ENCODE data around the gene TMX4.
"Not testable (repeated sequence)": the region's sequence is repeated elsewhere in the genome, so short reads cannot be mapped to it uniquely, and the experiment has no call there.

TMX4 gene, protein sequence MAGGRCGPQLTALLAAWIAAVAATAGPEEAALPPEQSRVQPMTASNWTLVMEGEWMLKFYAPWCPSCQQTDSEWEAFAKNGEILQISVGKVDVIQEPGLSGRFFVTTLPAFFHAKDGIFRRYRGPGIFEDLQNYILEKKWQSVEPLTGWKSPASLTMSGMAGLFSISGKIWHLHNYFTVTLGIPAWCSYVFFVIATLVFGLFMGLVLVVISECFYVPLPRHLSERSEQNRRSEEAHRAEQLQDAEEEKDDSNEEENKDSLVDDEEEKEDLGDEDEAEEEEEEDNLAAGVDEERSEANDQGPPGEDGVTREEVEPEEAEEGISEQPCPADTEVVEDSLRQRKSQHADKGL

DNA sequence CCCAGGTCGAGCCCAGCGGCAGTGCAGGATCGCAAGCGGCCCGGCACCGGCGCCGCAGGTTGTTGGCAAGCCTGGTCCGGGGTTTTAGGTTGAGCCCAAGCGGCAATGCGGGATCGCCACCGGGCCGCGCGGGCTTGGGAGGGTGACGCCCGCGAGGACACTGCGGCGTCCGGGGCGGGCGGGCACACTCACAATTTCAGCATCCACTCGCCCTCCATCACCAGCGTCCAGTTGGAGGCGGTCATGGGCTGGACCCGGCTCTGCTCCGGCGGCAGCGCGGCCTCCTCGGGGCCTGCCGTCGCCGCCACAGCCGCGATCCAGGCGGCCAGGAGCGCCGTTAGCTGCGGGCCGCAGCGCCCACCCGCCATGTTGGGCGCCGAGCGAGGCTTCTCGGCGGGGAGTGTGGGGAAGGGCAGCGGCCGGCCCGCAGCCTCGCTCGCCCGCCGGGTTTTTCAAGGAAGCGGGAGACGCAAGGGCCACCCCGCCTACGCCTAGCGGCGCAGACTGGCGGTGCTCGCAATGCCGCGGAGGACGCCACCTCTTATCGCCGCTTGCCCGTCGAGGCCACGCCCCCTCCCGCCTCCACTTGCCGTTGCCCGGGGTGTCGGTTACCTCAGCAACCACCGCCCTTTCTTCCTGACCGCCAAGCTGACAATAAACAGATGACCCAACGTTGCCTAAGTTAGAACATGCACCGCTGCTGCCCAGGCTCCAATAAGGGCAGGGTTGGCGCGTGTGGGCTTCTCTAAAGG, at the start of gene TMX4:
Gene TMX4 (minus strand): TSS at position 516 of the 752 bp plus-strand sequence. CDS start 148 bp downstream, at position 368.
- peak; percentile 95 for DNase-seq (ENCODE audit: low spot score)

DNA sequence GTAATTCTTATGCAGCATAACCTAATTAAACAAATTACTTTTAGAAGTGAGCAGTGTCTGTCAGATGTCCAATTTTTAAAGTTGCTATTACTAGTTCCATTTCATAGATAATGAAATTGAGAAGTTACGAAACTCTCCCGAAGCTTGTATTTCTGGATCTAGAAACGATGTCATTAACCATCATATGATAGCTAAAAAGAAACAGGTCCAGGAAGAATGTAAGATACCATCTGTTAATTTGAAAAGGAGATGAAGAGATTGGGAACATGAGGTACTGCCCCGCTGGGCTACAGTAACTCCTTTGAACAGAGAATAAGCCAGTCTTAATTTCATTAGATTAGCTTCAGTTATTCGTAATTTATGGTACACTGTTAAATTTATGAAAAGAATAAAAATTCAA, 47.5 kb upstream of the TMX4 start:
- DNase-seq (ENCODE audit: low spot score), result no peak

DNA sequence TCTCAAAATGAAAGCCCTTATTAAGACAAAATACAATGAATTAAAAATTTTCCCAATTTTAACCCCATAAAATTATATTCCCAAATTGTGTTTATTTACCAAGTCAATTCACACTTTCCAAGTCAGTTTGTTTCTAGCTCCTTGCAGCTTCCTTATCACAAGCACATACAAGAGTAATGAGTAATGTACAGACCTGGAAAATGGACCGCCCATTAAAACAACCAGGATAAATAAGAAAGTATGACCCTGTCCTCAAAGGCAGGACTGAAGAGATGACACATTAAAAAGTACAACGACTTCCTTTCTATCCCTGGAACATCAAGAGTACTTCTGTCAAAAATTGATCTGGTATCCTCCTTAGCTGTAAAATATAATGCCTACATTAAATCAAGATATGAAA, 47.1 kb upstream of the TMX4 start:
- DNase-seq (ENCODE audit: low spot score), result no peak

DNA sequence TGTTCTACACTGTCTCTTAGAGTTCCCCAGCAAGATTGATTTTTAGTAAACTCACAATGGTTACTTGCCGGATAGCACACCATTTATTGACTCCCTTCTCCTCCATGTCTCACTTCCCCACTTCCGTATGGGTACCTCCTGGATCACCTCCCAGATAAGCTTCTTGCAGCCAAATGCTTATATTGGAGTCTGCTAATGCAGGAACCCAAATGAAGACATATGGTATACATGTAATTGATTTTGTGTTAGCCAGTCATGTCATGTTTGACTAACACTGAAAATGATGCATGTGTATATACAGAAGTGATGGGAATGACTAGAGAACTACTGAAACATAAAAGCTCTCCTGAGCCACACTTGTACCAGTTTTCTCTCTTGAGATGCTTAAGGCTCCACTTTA, 46.1 kb upstream of the TMX4 start:
- no peak for DNase-seq (ENCODE audit: low spot score)

DNA sequence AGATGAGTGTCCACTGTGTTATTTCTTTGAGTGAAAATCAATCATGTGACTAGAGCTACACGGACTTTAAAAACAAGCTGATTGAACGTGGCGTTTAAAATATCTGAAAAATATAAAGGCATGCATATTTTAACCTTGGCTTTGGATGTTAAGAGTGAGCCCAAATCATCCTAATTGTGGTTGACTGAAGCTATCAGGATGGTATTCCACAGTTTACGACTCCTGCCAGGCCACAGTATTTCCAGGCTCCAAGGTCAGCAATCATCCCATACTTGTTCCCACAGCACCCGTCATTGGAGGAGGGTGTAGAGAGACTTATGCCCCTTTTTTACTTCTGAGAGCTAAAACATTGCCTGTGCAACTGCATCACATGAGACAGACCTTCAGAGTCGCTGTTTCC, 43.2 kb upstream of the TMX4 start:
- no peak for DNase-seq (ENCODE audit: low spot score)

DNA sequence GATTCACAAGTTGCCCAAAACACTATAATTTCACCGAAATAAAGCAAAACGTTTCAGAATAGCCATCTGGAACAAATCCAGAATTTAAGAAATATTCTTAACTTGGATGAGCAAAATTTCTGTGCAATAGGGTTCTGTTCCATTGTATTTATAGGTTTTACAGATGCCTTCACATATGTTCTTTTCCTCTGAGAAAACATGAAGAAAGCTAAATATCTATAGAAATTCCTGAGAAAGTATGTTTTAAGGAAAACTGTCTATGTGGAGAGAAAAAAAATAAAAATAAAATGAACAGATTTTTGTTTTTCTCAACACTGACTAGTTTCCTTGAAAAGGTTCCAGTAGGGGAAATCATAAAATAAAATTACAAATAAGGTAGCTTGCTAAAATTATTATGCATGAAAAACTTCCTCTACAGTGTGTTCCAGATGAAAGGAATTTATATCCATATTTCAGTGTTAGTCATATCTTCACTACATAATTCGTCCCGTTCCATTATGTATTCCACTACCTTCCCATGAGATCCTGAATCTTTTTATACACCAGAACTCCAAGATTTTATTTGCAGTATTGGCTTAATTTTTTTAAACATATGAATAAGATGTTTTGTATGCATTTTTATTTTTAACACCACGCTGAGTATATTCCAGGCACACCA, 42.4 kb upstream of the TMX4 start:
- DNase-seq (ENCODE audit: low spot score), result no peak

DNA sequence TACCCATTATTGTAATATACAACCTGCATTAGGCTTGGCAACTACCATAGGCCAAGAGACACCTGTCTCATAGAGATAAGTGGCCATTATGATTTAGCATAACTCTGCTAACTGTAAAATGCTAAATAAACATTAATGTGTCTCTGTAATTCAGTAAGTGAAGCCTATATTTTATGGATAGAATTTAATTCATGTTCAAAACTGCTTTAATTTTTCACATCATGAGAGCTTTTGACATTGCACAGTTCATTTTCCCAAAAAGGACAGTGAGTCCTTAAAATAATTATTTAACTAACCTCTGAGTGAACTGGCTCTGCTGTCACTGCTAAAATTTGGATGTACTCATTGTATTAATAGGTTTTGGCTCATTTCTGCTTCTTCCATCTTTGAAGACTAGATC, 41.4 kb upstream of the TMX4 start:
- no peak for DNase-seq (ENCODE audit: low spot score)

DNA sequence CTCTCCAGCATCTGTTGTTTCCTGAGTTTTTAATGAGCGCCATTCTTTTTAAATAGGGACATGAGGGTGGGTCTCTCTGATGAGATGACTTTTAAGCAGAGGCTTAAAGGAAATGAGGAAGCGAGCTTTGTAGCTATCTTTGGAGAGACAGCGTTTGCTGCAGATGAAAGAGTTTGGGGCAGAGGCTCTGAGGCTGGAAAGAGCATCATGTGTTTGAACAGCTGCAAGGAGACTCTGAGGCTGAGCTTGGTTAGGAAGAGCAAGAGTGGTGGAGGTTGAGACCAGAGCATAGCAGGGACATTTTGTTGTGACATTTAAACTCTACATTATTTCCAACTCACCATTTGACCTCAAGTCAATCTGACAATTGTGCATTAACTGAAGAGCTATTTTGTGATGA, 38.3 kb upstream of the TMX4 start:
- DNase-seq (ENCODE audit: low spot score), result no peak

DNA sequence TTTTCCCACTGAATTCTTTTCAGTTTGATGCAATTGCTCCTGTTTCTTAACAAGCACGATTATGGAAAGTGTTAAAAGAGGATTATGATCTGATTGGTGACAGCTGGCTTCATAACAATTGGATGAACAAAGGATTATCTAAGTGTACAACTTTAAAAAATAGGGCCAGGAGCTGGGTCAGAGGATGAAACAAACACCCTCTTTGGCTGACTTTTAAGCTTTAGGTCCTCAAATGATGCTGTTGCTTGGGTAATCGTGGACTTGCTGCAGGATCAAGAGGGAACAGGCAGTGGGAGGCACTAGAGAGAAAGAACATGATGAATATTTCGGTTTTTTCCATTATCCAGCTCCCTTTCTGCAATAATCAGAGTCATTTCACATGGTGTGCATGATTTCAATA, 35.5 kb upstream of the TMX4 start:
- no peak for DNase-seq (ENCODE audit: low spot score)

DNA sequence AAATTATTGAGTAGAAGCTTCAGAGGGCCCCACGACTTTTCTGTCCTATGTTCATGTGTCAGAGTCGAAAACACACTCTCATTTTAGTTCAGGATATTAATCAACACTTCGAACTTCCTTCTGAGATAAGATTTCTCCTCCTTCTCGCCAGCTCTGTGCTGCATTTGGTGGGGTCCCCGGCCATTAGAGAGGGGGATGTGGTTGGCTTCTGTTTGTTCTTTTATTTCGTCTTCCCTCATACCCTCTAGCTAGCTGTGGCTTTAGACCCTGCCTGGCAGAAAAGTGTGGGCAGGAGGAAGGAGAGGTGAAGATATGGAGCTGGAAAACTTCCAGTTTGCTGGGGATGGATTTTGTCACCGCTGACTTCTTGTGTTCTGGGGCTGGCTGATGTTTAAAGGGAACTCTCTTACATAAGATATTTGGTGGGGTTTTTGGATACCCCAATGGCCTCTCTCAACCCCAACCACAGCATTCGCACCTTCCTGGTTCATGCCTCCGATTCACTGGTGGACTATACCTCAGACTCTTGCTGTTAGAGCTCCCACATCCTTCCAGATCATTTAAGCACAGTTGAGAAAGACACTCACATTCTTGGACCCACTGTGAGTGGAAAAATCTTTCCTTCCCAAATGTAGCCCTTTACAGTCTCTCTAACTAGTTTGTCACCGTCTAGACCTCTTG, 30.7 kb upstream of the TMX4 start:
- no peak for DNase-seq (ENCODE audit: low spot score)

DNA sequence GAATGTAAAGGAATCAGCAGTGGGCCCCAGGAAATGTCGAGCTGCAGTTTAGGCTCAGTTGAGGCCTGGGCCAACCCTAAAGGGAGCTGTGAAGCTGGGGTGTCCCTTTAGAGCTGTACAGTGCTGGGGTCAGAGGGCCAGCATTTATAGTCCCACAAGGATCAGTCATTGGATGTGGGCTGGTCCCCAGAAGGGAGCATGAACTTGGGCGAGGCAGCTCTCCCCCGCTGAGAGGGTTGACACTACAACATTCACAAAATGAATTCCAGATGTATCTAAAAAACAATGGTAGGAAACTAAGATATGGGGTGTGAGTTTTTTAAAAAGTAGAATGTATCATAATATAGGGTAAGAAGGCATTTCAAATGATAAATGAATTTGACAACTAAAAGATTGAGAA, 29.7 kb upstream of the TMX4 start:
- no peak for DNase-seq (ENCODE audit: low spot score)

DNA sequence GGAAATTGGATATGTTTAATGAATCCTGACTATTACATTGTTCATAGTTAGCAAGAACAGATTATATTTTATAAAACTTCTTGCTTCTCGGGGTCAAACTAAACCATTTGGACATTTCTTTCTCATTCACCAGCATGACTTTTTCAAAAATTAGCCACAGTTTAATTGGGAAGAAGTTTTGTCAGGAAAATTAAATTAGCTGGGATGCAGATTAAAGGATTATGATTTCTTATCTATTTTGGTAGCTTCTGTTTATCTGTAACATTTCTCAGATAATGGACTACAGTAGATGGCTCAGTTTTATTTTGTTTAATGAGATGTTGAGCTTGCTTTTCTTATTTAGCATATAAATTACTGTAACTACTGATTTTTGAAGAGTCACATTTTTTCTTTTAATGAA, 26.4 kb upstream of the TMX4 start:
- DNase-seq (ENCODE audit: low spot score), result no peak

DNA sequence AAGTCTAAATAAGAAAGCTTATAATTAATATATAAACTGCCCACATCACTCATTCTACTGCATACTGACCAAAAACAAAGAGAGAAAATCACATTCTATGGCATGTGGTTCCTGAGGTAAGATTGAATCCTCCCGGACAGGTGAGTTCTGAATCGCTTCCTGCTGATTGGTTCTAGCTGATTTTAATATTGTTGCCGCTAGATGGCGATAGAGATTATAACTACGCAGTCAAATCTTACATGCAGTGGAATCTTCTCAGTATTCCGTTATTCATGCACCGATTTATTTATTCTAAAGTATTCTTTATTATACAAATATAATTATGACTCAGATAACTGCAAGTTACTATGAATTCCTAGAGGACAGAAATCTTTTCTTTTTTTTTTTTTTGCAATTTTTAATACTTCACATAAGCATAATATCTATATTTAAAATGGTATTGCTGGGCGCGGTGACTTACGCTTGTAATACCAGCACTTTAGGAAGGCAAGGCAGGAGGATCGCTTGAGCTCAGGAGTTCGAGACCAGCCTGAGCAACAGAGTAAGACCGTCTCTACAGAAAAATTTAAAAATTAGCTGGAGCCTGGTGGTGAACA, 24.2 kb upstream of the TMX4 start:
- DNase-seq (ENCODE audit: low spot score), result peak; percentile 30

DNA sequence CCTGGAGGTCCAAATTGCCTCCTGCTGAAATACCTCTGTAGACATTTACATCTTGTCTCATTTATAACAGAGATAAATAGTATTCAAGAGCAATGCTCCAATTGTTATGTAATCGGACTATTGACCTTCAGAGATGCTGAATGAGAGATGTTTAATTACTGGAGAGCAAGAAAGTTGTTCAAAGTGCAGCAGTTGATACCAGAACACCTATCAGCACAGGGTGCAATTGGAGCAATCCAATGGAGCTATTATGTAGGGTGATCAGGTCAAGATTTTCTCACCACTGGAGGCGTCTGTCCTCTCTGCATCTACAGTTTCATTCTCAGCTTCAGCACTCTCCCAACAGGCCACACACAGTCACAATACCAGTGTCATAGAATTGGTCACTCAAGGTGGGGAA, 19.5 kb upstream of the TMX4 start:
- DNase-seq (ENCODE audit: low spot score), result no peak

DNA sequence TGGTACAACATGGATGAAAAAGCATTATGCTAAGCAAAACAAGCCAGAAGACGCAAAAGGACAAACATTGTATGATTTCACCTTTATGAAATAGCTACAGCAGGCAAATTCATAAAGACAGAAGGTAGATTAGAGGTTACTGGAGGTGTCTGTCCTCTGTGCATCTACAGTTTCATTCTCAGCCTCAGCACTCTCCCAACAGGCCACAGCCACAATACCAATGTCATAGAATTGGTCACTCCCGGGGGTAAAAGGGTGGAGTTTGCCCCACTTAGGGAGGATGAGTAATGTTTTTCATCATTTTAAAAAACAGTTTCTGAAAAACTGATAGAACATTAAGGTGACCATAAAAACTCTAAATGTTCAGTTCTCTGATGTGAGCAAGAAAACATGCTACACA, 17.2 kb upstream of the TMX4 start:
- no peak for DNase-seq (ENCODE audit: low spot score)

DNA sequence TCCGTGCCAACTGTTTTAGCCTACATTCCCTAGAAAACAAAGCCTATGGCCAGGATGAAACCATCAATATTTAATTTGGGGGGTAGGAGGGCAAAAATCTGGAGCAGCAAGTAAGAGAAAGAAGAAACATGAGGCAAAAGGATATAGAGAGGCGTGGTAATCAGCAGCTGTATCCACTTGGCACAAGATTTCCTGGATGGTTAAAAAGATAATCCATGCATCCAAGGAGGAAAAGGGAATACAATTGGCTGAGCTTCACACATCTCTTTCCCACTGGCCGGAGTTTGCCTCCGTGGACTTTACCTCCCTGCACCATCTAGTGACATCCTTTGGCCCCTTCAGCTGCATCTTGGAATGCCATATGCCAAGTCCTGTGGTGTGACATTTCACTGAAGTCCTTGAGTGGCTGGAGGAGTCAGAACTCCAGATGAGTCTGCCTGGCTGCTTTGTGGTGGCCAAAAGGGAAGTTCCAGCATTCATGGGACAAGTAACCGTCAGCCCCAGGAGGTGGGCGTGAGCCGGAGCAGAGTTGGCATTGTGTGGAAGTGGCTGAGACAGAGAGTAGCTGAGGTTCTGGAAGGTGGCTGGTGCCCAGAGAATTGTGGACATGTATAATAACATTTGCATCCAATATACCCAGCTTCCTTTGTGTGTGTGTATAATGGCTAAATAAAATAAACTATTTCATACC, 13.7 kb upstream of the TMX4 start:
- no peak for DNase-seq (ENCODE audit: low spot score)

DNA sequence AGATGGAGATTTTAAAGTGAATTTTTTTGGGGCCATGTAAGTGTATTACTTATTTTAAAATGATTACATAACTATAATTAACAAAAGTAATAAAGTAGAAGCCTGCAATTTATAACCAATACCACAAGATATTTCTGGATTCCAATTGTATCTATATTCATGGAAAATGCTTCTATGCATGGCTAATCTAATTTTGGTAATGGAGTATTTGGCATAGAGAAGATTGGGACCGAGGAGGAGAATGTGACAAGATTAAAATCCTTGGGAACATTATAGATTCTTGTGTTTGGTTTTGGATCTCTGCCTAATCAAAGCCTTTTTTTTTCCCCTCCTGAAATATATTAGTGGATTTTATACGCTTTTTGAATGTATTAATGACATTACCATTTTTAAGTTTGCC, 12.9 kb upstream of the TMX4 start:
- DNase-seq (ENCODE audit: low spot score), result no peak

DNA sequence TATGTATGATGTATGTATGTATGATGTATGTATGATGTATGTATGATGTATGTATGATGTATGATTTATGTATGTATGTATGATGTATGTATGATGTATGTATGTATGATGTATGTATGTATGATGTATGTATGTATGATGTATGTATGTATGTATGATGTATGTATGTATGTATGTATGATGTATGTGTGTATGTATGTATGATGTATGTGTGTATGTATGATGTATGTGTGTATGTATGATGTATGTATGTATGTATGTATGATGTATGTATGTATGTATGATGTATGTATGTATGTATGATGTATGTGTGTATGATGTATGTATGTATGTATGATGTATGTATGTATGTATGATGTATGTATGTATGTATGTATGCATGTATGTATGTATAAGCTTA, 12.0 kb upstream of the TMX4 start:
- not testable (repeated sequence) for DNase-seq (ENCODE audit: low spot score)

DNA sequence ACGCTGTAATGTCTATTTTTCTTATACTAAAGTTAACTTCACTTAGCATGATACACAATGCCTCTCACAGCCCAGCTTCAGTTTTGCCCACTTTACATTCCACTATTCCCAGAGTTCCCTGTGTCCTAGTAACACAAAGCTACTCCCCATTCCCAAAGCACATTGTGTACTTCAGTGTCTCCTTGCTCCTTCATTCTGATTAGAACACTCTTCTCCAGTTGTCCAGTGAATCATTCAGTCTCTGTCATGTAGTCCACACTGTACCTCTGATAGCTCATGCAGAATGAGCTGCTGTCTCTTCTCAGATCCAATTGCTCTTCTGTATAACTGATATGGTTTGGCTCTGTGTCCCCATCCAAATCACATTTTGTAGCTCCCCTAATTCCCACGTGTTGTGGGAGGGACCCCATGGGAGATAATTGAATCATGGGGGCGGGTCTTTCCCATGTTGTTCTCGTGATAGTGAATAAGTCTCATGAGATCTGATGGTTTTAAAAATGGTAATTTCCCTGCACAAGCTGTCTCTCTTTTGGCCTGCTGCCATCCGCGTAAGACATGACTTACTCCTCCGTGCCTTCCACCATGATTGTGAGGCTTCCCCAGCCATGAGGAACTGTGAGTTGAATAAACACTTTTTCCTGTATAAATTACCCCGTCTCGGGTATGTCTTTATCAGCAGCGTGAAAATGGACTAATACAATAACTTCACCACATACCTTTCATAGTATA, 2.1 kb upstream of the TMX4 start:
- no peak for DNase-seq (ENCODE audit: low spot score)

DNA sequence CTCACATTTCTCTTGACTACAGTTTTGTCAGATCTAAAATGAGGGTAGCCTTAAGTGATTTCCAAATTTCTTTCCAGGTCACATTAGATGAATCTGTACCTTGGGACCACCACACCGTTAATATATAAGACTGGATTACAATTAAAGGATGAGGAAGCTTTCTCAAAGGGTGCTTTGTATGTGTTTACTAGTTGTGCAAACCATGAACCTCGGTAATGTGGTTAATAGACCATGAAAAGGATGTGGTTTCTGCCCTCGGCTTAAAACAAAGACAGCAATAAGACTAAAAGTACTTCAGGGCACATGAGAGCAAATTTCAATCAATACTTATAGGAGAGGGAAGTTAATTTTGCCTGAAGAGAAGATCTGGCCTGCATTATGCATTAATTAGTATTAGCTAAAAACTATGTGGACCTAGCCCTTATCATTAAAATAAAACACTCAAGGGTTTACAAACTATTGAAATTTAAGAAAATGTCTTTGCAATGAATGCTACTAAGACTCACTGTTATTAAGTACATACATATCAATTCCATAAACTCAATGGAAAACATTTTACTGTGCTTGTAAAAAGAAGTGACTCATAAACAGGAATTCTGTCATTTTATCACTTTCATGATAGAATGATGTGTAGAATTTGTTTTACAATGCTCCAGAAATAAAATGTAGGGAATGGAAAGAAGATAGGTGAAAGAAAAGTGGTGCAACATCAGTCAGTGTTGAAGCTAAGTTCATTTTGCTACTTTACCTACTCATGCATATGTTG, 936 bp upstream of the TMX4 start:
- DNase-seq (ENCODE audit: low spot score), result no peak

DNA sequence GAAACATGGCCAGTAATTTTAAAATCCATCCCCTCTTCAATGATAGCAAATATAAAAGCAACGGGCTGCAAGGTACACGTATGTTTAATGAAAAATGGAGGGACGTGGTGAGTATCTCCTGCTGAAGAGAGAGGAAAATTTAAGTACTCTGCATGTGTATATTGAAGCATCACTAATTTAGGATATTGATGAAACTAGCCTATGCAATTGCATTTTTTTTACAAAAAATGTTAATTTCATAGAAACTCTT, 362 bp upstream of the TMX4 start:
- DNase-seq (ENCODE audit: low spot score), result no peak
